ENCODE measurements around the gene PLXNA2. TPM values are rescaled to one million over a fixed set of nuclear protein-coding genes. Genes with fewer than 3 reads are reported as not detected.

Gene PLXNA2
- total and polyA plus RNA-seq, 2 donors (not counting 3 experiments of a cell fraction or from before 2014, with no cell fraction given), result 42.6 to 229 TPM

DNA sequence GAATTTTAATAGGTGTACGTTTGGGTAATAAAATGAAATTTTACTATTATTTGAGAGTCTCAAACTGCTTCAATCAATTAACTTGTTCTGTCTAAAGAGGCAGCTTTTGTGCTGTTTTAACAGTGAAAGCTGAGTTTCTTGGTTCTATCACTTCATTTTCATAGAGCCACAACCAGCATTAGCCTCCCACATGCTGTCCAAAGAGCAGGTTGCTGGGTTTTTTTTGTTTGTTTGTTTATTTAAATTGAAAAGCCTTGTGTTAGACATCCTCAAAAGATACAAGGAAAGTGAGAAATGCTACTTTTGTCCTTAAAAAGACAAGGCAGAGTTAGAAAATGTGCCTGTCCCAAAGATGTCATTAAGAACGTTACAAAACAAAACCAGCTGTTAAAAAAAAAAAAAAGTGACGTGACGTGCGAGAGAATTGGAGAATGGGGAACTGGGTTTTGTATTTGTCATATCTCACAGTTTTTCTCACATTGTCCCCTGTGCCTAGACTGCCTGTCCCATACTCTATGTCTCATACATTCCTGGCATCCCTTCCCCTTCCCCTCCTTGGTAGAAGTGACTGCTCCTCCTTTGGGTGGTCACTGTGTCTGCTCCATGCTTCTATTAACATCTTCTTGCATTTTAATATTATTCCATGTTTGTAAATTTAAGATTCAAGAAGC lies 270.2 kb downstream of the PLXNA2 start:
- Histone ChIP-seq H3K27me3 (ENCODE audit: control insufficient read depth in 2 of 2, insufficient read depth in 2 of 2, low read length in 2 of 2) (peaks cover 24 to 26% of the 10 kb centered on the region in 2 experiments), H2AFZ (ENCODE audit: low read depth, low read length) (no peak overlapping the region), H3K79me2 (ENCODE audit: control insufficient read depth, insufficient read depth, low read length) (no peaks in the 10 kb centered on the region), H3K9ac (replicated peaks; ENCODE audit: extremely low read depth, insufficient read depth, low read length) (no peak overlapping the region), H3K9me3 (replicated peaks; ENCODE audit: control insufficient read depth, insufficient read depth, low read length) (no peaks in the 10 kb centered on the region), H3K36me3 (ENCODE audit: control insufficient read depth in 2 of 2, extremely low read depth in 1 of 2, insufficient read depth in 2 of 2, low read length in 2 of 2) (no peaks in the 10 kb centered on the region), H3K27ac (ENCODE audit: insufficient read depth, low read depth, low read length) (no peak overlapping the region), H3K9me1 (replicated peaks; ENCODE audit: control insufficient read depth, extremely low read depth, insufficient read depth, low read length) (no peaks in the 10 kb centered on the region), H3K4me3 (replicated peaks in 1 of 3; ENCODE audit: insufficient read depth in 1 of 3, low read depth in 1 of 3, low read length in 3 of 3) (no peak overlapping the region), H3K4me1 (ENCODE audit: control insufficient read depth, extremely low read depth, insufficient read depth, low read length) (no peaks in the 10 kb centered on the region), H4K20me1 (replicated peaks; ENCODE audit: control insufficient read depth, extremely low read depth, insufficient read depth, low read length) (no peaks in the 10 kb centered on the region), H3K4me2 (ENCODE audit: insufficient read depth, low read length) (no peak overlapping the region)
- dilution Hi-C loops (cut with MboI; ENCODE audit: extremely low pct_ligation_motif_present, low sequenced_read_pairs), result no loop called here
- no peak for FAIRE-seq
- TF ChIP-seq POLR2A (IDR thresholded peaks at IDR 0.05; ENCODE audit: low read depth, low read length) (no peak), GATA2 (IDR thresholded peaks at IDR 0.05; ENCODE audit: insufficient read depth, insufficient read length, low read depth, low read length) (no peak), POLR2AphosphoS5 (IDR thresholded peaks at IDR 0.05; ENCODE audit: insufficient read depth, low read depth, low read length) (no peak), EZH2 (IDR thresholded peaks at IDR 0.05; ENCODE audit: borderline replicate concordance, low read depth, low read length, severe bottlenecking) (no peak), JUN (IDR thresholded peaks at IDR 0.05; ENCODE audit: borderline replicate concordance, insufficient read depth, insufficient read length, low read depth) (no peak), FOS (IDR thresholded peaks at IDR 0.05; ENCODE audit: borderline replicate concordance, insufficient read depth, low read length) (no peak), MYC (IDR thresholded peaks at IDR 0.05; ENCODE audit: low read depth, low read length) (no peak)
- TF ChIP-seq, protein P1, sequence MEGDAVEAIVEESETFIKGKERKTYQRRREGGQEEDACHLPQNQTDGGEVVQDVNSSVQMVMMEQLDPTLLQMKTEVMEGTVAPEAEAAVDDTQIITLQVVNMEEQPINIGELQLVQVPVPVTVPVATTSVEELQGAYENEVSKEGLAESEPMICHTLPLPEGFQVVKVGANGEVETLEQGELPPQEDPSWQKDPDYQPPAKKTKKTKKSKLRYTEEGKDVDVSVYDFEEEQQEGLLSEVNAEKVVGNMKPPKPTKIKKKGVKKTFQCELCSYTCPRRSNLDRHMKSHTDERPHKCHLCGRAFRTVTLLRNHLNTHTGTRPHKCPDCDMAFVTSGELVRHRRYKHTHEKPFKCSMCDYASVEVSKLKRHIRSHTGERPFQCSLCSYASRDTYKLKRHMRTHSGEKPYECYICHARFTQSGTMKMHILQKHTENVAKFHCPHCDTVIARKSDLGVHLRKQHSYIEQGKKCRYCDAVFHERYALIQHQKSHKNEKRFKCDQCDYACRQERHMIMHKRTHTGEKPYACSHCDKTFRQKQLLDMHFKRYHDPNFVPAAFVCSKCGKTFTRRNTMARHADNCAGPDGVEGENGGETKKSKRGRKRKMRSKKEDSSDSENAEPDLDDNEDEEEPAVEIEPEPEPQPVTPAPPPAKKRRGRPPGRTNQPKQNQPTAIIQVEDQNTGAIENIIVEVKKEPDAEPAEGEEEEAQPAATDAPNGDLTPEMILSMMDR (IDR thresholded peaks at IDR 0.05; ENCODE audit: extremely low read depth in 1 of 2, insufficient read depth in 1 of 2, low read depth in 1 of 2, low read length in 2 of 2), result no peak
- TF ChIP-seq, protein P2, sequence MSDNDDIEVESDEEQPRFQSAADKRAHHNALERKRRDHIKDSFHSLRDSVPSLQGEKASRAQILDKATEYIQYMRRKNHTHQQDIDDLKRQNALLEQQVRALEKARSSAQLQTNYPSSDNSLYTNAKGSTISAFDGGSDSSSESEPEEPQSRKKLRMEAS (IDR thresholded peaks at IDR 0.05; ENCODE audit: insufficient read depth, insufficient read length), result no peak
- intact Hi-C loops (cut with micrococcal nuclease), result no loop called here
- no TSS peak for BruUV-seq (replicated peaks)
- ChIA-PET POLR2A (no interaction called here), CTCF (interaction anchor here (0.9 to 3.7 kb wide), 9 partner anchors 9 to 77 kb away, joined by 3 to 11 read pairs (median 4); no protein-coding TSS in a partner anchor)
- no peak for DNase-seq (ENCODE audit: low read depth, low spot score)
